HG02759 (cell line): ENCODE measurements around the gene ARHGEF35.
"Not testable (repeated sequence)": the region's sequence is repeated elsewhere in the genome, so short reads cannot be mapped to it uniquely, and the experiment has no call there.

Source experiments
- ATAC-seq: cut with Tn5 transposase; IDR thresholded peaks from one replicate; pipeline ENCODE4 v1.9.1; 2021; ENCODE audit warnings: mild to moderate bottlenecking, moderate library complexity; ENCODE audit not compliant: unreplicated experiment

Gene ARHGEF35

DNA sequence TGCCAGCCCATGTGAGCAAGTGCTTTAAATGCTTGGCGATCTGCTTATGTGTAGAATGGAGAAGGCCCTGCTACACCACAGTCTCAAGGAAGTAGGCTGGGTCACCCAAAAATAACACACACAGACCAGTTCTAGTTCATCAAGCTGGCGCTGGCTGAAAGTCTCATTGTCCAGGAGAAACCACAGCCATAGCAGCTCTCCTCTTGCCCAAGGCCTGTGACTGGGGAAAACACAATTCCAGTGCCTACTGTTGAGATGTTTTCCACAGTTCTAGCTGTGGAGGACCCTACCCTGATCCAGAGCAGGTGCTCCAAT lies 16.5 kb downstream of the ARHGEF35 start:
- peak; percentile 26 for ATAC-seq

DNA sequence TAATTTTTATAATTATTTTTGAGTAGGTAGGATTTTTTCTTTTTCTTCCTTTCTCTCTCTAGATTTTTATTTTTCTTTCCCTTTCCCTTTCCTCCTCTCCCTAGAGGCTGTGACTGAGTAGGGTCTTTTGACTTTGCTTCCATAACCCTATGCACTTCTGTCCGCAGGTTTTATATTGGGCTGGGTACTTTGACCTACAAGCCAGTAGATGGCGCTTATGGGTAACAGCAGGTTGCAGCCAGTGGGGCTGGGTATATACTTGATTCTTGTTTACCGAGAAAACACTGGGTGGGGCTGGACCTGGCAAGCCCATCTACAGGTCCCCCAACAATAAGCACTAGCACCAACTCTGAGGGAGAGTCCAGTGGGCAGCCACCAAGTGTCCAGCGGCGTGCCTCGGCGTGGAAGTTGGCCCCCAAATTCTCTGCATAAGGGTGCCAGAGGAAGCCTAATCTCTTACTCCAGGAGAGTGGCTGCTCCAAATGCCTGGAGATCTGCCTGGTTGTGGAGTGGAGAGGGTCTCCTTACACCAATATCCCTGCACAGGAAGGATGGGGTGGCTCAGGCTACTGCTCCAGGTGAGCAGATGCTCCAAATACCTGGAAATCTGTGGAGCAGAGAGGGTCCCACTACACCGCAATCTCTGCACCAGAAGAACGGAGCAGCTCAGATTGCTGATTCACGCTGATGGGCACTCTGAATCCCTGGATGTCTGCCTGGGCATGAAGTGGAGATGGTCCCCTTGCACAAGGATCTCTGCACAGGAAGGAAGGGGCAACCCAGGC lies 17.1 kb downstream of the ARHGEF35 start:
- ATAC-seq, result peak; percentile 99

DNA sequence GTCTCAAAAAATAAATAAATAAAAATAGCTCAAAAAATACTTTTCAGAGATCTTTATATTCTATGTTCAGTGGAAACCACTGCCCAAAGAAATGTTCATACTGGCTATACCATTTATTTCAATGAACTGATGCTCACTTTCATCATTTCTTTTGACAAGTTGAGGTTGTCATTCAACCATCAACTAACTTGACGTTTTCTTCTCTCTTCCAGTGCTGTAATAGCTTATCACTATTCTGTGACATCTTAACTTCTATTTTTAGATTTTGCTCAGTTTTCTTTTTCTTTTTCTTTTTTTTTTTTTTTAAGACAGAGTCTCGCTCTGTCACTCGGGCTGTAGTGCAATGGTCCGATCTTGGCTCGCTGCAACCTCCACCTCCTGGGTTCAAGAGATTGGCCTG lies 21.0 kb downstream of the ARHGEF35 start:
- ATAC-seq, result no peak

DNA sequence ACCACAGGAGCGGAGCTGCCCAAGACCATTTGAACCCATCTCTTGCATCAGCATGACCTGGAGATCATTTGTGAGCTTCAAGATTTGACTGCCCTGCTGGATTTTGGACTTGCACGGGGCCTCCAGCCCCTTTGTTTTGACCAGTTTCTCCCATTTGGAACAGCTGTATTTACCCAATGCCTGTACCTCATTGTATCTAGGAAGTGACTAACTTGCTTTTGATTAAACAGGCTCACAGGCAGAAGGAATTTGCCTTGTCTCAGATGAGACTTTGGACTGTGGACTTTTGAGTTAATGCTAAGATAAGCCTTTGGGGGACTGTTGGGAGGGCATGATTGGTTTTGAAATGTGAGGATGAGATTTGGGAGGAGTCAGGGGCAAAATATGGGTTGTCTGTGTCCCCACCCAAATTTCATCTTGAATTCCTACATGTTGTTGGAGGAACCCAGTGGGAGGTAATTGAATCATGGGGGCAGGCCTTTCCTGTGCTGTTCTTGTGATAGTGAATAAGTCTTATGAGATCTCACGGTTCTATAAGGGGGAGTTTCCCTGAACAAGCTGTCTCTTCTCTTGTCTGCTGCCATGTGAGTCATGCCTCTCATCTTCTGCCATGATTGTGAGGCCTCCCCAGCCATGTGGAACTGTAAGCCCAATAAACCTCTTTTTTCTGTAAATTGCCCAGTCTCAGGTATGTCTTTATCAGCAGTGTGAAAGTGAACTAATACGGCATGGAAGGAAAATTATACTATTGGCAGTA lies 23.9 kb downstream of the ARHGEF35 start:
- not testable (repeated sequence) for ATAC-seq

DNA sequence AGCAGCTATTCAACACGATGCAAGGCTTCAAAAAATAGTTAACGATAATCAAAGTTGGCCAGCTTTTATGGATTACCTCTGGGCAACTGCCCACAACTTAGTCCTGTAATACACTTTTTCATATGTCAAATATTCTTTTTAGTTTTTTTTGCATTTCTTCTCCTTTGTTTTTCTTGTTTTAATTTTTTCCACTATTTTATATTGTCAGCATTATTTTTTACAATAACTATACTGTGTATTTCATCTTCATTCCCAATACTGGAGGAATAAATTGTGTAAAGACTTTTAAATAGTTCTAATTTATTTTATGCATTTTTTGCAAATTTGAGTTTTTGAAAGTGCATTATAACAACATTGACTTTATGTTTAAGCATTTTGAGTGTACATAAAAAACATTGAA lies 30.8 kb downstream of the ARHGEF35 start:
- ATAC-seq, result no peak

DNA sequence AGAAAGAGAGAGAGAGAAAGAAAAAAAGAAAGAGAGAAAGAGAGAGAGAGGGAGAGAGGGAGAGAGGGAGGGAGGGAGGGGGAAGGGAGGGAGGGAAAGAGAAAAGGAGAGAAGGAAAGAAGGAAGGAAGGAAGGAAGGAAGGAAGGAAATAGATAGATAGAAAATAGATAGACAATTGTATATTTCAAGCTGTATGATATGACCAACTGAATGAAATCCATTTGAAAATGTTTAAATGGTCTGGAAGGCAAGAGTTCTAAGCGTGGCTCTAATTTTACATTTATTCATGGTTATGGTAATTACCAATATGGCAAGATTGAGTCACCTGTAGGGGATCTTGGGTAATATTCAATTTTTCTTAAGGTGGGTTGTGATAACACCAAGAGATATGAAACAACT lies 36.8 kb downstream of the ARHGEF35 start:
- ATAC-seq, result no peak

DNA sequence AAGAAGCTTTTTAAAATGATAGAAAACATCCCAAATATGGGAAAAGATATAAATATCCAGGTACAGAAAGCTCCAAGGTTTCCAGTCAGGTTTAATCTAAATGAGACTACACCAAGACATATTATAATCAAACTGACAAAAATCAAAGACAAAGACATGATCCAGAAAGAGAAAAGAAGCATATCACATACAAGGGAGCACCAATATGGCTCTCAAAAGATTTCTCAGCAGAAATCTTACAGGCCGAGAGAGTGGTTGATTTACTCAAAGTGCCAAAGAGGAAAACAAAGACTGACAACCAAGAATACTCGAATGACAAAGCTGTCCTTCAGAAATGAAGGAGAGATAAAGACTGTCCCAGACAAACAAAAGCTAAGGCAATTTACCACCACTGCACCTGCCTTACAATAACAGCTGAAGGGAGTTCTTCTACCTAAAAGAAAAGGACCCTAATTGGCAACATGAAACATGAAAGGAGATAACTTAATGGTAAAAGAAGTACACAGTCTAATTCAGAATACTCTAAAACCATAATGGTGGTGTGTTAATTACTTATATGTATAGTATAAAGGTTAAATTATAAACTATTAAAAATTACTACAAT lies 47.3 kb downstream of the ARHGEF35 start:
- no peak for ATAC-seq

DNA sequence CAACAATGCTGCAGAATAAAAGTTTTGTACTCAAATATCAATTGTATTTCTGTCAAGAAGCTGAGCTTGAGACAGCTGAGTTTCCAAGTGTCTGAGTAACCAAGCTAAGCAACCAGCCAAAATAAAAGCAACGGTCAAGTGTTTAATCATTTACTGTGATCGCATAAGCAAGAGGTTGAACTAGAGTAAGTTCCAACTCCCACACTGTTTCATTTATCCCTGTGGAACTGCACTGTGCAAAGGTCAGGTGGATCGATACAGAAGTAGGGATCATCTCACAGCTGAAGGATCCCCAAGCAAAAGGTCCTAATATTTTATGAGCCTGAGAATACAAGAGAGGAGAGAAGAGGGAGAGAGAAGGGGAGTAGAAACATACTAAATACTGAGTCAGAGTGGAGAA lies 51.2 kb downstream of the ARHGEF35 start:
- no peak for ATAC-seq

DNA sequence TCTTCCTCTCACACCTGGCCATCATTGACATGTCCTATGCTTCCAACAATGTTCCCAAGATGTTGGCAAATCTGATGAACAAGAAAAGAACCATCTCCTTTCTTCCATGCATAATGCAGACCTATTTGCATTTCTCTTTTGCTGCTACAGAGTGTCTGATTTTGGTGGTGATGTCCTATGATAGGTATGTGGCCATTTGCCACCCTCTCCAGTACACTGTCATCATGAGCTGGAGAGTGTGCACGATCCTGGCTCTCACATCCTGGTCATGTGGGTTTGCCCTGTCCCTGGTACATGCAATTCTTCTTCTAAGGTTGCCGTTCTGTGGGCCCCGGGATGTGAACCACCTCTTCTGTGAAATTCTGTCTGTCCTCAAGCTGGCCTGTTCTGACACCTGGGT lies 53.4 kb downstream of the ARHGEF35 start:
- ATAC-seq, result no peak

DNA sequence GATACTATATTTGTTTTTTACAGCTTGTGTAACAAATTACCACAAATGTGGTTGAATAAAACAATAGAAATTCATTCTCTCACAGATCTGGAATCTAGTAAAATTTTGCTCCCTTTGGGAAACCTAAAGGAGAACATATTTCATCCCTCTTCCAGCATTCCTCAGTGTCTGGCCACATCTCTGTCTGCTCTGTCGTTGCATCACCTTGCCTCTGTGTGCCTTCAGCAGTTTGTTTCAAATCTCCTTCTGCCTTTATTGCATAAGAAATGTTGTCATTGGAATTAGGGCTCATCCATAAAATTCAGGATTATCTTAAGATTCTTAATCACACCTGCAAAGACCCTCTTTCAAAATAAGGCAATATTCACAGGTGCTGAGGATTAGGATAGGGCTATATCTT lies 58.1 kb downstream of the ARHGEF35 start:
- no peak for ATAC-seq
